Measurements from ENCODE around the gene OR2T29. TPM values are rescaled to one million over a fixed set of nuclear protein-coding genes. Genes with fewer than 3 reads are reported as not detected.
"Not testable (repeated sequence)": the region's sequence is repeated elsewhere in the genome, so short reads cannot be mapped to it uniquely, and the experiment has no call there.

Gene OR2T29
- total and polyA plus RNA-seq, 4 donors: not detected

DNA sequence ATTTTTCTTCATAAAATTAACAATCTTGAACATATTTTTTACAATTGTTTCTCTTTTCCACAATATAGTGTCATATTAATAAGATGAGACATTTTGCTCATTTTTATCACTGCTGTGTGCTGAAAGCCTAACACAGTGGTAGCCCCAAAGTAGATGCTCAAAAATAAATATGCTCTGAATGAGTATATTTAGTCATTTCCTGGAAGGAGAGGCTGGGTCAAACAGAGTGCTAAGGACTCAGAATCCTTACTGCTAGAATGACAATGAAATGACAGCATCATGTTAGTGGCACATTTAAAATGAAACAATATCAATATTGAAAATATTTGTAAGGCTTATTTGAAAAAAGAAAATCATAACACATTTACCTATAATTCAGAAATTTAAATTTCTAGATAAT lies 25.1 kb downstream of the OR2T29 start:
- H3K27ac ChIP-seq (ENCODE audit: low read depth, low read length); DNase-seq (ENCODE audit: low read depth in 4 of 6, low spot score in 6 of 6); H3K4me1 ChIP-seq (ENCODE audit: control insufficient read depth, insufficient read depth, low read length); H3K36me3 ChIP-seq (ENCODE audit: control insufficient read depth, insufficient read depth, low read length); H3K4me3 ChIP-seq (ENCODE audit: low read depth, low read length); H3K27me3 ChIP-seq (ENCODE audit: control insufficient read depth, insufficient read depth, low read length); H3K9me3 ChIP-seq (ENCODE audit: control insufficient read depth, insufficient read depth, low read length): not testable (repeated sequence)

DNA sequence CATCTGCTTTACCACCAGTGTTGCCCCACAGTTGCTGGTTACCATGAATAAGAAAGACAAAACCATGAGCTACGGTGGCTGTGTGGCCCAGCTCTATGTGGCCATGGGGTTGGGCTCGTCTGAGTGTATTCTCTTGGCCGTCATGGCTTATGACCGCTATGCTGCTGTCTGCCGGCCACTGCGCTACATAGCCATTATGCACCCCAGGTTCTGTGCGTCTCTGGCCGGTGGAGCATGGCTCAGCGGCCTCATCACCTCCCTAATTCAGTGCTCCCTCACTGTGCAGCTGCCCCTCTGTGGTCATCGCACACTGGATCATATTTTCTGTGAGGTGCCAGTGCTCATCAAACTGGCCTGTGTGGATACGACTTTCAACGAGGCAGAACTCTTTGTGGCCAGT lies 40.7 kb downstream of the OR2T29 start:
- Histone ChIP-seq H3K4me3 (ENCODE audit: low read depth, low read length) (no peak overlapping the region), H3K27me3 (ENCODE audit: control insufficient read depth, insufficient read depth, low read length) (no peaks in the 10 kb centered on the region), H3K36me3 (ENCODE audit: control insufficient read depth, insufficient read depth, low read length) (no peaks in the 10 kb centered on the region), H3K4me1 (ENCODE audit: control insufficient read depth, insufficient read depth, low read length) (no peaks in the 10 kb centered on the region), H3K9me3 (ENCODE audit: control insufficient read depth, insufficient read depth, low read length) (no peaks in the 10 kb centered on the region), H3K27ac (ENCODE audit: low read depth, low read length) (no peak overlapping the region)
- DNase-seq (ENCODE audit: low read depth in 4 of 6, low spot score in 6 of 6): no peak
- 93% methylated on average over 12 of the region's 12 CpGs for WGBS (ENCODE audit: insufficient coverage)

DNA sequence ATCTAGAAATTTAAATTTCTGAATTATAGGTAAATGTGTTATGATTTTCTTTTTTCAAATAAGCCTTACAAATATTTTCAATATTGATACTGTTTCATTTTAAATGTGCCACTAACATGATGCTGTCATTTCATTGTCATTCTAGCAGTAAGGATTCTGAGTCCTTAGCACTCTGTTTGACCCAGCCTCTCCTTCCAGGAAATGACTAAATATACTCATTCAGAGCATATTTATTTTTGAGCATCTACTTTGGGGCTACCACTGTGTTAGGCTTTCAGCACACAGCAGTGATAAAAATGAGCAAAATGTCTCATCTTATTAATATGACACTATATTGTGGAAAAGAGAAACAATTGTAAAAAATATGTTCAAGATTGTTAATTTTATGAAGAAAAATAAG lies 52.4 kb downstream of the OR2T29 start:
- not testable (repeated sequence) for H3K9me3 ChIP-seq (ENCODE audit: control insufficient read depth, insufficient read depth, low read length); H3K27me3 ChIP-seq (ENCODE audit: control insufficient read depth, insufficient read depth, low read length); H3K27ac ChIP-seq (ENCODE audit: low read depth, low read length); DNase-seq (ENCODE audit: low read depth in 4 of 6, low spot score in 6 of 6); H3K4me1 ChIP-seq (ENCODE audit: control insufficient read depth, insufficient read depth, low read length); H3K4me3 ChIP-seq (ENCODE audit: low read depth, low read length); H3K36me3 ChIP-seq (ENCODE audit: control insufficient read depth, insufficient read depth, low read length)

DNA sequence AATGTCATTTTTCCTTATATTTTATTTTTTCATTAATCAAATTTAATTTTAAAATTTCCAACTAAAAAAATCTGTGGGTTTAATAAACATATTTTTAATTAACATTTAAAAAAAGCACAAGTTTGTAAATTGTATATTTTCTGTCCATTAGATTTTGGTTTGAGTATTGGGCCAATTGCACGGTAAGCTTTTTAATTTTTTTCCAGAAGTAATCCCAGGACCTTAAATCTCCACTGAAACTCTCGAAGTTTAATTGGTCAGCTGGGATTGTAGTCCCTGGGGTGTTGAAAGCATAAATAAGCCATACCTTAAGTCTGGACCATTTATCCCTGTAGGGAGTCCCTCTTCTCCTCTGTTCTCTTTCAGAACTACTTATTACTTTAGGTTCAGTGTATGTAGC lies 54.8 kb downstream of the OR2T29 start, which contains the start of gene OR2G6:
Gene OR2G6 (plus strand): TSS at position 301 of the 400 bp plus-strand sequence. CDS start 13,574 bp downstream, outside the sequence.
- H3K4me1 ChIP-seq (ENCODE audit: control insufficient read depth, insufficient read depth, low read length); H3K36me3 ChIP-seq (ENCODE audit: control insufficient read depth, insufficient read depth, low read length); DNase-seq (ENCODE audit: low read depth in 4 of 6, low spot score in 6 of 6); H3K4me3 ChIP-seq (ENCODE audit: low read depth, low read length); H3K27ac ChIP-seq (ENCODE audit: low read depth, low read length); H3K9me3 ChIP-seq (ENCODE audit: control insufficient read depth, insufficient read depth, low read length); H3K27me3 ChIP-seq (ENCODE audit: control insufficient read depth, insufficient read depth, low read length): not testable (repeated sequence)
- no CpG with 5 or more reads among the region's 2 CpGs for WGBS (ENCODE audit: insufficient coverage)

Small RNA genes within 50 kb of the gene (small RNA-seq; reads per million reads assigned to genes)
- not detected for gene RF00019 (ENCODE audit: low replicate concordance)

Other genes starting within 250 kb of the OR2T29 start
- not detected for gene OR2M7, start 238.2 kb downstream of the OR2T29 start, total RNA-seq
- not detected for gene OR2M7, start 238.2 kb downstream of the OR2T29 start, polyA plus RNA-seq (ENCODE audit: insufficient read length in 2 of 2)
- gene OR14C36, start 214.0 kb downstream of the OR2T29 start, total RNA-seq: not detected
- gene OR14C36, start 214.0 kb downstream of the OR2T29 start, polyA plus RNA-seq (ENCODE audit: insufficient read length in 2 of 2): not detected
- not detected for gene OR2T4, start 201.1 kb downstream of the OR2T29 start, total RNA-seq
- gene OR2T4, start 201.1 kb downstream of the OR2T29 start, polyA plus RNA-seq (ENCODE audit: insufficient read length in 2 of 2): not detected
- gene OR2T6, start 187.0 kb downstream of the OR2T29 start, total RNA-seq: under 1 TPM in 1 of 2 donors, not detected in 1; 0.20 TPM
- gene OR2T6, start 187.0 kb downstream of the OR2T29 start, polyA plus RNA-seq (ENCODE audit: insufficient read length in 2 of 2): under 1 TPM; 0.10 to 0.12 TPM
- gene OR2T1, start 159.7 kb downstream of the OR2T29 start, total RNA-seq: not detected
- not detected for gene OR2T1, start 159.7 kb downstream of the OR2T29 start, polyA plus RNA-seq (ENCODE audit: insufficient read length in 2 of 2)
- gene OR2T2, start 117.1 kb downstream of the OR2T29 start, total RNA-seq: not detected
- gene OR2T2, start 117.1 kb downstream of the OR2T29 start, polyA plus RNA-seq (ENCODE audit: insufficient read length in 2 of 2): not detected
- not detected for gene OR2T3, start 89.4 kb downstream of the OR2T29 start, total RNA-seq
- not detected for gene OR2T3, start 89.4 kb downstream of the OR2T29 start, polyA plus RNA-seq (ENCODE audit: insufficient read length in 2 of 2)
- not detected for gene OR2T5, start 74.2 kb downstream of the OR2T29 start, total RNA-seq
- gene OR2T5, start 74.2 kb downstream of the OR2T29 start, polyA plus RNA-seq (ENCODE audit: insufficient read length in 2 of 2): not detected
- not detected for gene OR2G6, start 54.7 kb downstream of the OR2T29 start, total RNA-seq
- under 1 TPM in 1 of 2 donors, not detected in 1; 0.06 TPM for gene OR2G6, start 54.7 kb downstream of the OR2T29 start, polyA plus RNA-seq (ENCODE audit: insufficient read length in 2 of 2)
- gene OR2T34, start 12.0 kb upstream of the OR2T29 start, total RNA-seq: not detected
- gene OR2T34, start 12.0 kb upstream of the OR2T29 start, polyA plus RNA-seq (ENCODE audit: insufficient read length in 2 of 2): not detected
- not detected for gene OR2T10, start 34.9 kb upstream of the OR2T29 start, total RNA-seq
- gene OR2T10, start 34.9 kb upstream of the OR2T29 start, polyA plus RNA-seq (ENCODE audit: insufficient read length in 2 of 2): not detected
- gene OR2T11, start 72.3 kb upstream of the OR2T29 start, total RNA-seq: not detected
- not detected for gene OR2T11, start 72.3 kb upstream of the OR2T29 start, polyA plus RNA-seq (ENCODE audit: insufficient read length in 2 of 2)
- gene OR2T35, start 82.5 kb upstream of the OR2T29 start, total RNA-seq: not detected
- not detected for gene OR2T35, start 82.5 kb upstream of the OR2T29 start, polyA plus RNA-seq (ENCODE audit: insufficient read length in 2 of 2)
- gene OR2T27, start 92.8 kb upstream of the OR2T29 start, total RNA-seq: not detected
- gene OR2T27, start 92.8 kb upstream of the OR2T29 start, polyA plus RNA-seq (ENCODE audit: insufficient read length in 2 of 2): not detected
- gene OR14I1, start 140.0 kb upstream of the OR2T29 start, total RNA-seq: not detected
- gene OR14I1, start 140.0 kb upstream of the OR2T29 start, polyA plus RNA-seq (ENCODE audit: insufficient read length in 2 of 2): not detected
- gene LYPD8, start 193.0 kb upstream of the OR2T29 start, total RNA-seq: not detected
- not detected for gene LYPD8, start 193.0 kb upstream of the OR2T29 start, polyA plus RNA-seq (ENCODE audit: insufficient read length in 2 of 2)

Measured in spinal cord (tissue), 10 donors.